Occipital lobe (tissue), 2 donors: Measurements from ENCODE around the gene SERP1. TPM values are rescaled to one million over a fixed set of nuclear protein-coding genes. Genes with fewer than 3 reads are reported as not detected.

Source experiments
- DNase-seq: peaks from one replicate; lab custom pipeline; 2025; lab: John Stamatoyannopoulos, UW
- total RNA-seq: library from RNA; depleted of rRNA; stranded (reverse); fragments of >200 nt; gene quantifications from one replicate; pipeline ENCODE4 v1.2.3, GENCODE V29; 2014

Gene SERP1
- total RNA-seq, result 87.0 TPM

DNA sequence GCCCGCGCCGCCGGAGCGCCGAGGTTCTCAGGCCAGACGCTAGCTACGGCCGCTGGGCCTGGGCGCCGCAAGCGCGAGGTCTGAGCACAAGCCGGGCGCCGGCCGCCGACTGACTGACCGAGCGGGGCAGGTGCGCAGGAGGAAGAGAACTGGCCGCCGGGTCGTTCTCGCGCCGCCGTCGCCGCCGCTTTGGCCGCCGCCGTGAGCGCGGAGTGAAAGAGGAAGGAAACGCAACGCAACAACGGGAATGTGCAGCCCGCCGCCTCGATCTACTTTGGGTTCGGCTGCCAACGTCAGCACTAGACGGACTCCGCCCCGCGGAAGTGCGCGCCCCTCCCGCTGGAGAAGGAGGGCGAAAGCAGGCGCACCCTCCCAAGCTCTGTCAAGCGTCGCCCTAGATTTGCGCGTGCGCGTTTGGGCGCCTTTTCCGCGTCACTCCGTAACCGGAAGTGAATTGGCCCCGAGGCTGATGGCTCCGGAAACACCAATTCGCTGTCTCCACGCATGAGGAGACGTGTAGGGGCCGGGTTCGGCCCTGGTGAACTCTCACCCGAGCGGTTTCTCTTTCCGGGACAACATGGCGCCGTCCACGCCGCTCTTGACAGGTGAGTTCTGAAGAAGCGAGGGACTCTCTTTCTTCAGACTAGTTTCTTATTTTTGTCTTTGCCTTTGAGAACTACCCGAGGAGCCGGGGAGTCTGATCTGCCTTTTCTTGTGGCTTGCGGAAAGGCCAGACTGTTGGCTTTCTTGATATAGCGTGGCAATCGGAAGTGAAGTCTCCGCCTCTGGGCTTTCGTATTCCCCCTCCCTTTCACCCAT lies at the start of gene SERP1, which contains the start of gene EIF2A:
SERP1 (minus strand) TSS at position 271 of the 819 bp plus-strand sequence. CDS start 361 bp downstream, outside the sequence.
EIF2A (plus strand) TSS at position 562 of the 819 bp plus-strand sequence; CDS start at position 578, 16 bp downstream.
- DNase-seq, result peak; percentile 98

- DNase-seq, result no peak
Measured at GRCh38 chr3:150594150-150594549, 47.9 kb upstream of the SERP1 start.

GRCh38 chr3:150589759-150590158 lies 43.5 kb upstream of the SERP1 start:
- DNase-seq, result no peak

DNA sequence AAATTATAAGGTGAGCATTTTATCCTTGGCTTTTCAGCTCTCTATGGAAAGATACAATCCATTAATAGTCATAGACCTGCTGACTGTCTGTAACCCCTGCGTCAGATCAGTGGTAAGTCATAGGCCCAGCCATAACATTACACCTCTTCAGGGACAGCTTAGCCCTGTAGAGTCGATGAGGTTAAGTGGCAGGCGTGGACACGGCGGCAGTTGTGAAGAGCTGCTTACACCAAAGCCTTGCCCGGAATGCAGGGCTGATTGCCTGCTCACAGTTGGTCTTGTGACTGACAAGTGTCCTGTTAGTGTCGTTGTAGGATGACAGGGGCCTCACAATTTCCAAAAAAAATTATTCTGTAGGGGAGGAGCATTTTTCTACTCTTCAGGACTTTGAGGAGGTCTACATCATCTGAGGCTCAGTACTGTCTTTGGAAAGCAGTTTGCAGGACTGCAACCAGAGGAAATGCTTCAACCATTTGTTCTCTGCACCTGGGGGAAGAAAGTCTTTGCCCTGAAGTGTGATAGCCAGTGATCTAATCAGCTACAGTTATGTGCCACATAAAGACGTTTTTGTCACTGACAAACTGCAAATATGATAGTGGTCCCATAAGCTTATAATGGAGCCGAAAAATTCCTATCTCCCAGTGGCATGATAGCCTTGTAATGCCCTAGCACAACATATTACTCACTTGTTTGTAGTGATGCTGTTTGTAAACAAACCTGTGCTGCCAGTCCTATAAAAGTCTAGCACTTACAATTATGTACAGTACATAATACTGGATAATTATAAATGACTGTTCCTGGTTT lies 41.9 kb upstream of the SERP1 start:
- no peak for DNase-seq

- DNase-seq, result no peak
Measured at GRCh38 chr3:150583028-150583427, 36.7 kb upstream of the SERP1 start.

DNA sequence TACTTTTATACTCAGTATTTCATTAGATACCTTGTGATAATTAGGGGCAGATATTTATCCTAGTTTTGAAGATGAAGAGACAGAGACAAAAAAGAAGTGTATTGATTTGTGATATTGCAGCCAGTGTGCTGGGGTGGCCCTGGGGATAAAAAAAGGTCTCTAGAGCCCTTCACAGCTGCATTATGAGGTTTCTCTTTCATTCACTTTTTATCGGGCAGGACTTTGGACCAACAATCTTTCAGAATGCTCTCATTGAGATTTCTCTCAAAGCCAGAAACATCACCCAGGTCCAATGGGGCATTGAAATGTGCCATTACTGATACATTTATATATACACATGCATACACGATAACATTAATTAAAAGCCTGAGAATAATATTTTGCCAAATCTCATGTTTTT lies 36.3 kb upstream of the SERP1 start:
- DNase-seq, result no peak

DNA sequence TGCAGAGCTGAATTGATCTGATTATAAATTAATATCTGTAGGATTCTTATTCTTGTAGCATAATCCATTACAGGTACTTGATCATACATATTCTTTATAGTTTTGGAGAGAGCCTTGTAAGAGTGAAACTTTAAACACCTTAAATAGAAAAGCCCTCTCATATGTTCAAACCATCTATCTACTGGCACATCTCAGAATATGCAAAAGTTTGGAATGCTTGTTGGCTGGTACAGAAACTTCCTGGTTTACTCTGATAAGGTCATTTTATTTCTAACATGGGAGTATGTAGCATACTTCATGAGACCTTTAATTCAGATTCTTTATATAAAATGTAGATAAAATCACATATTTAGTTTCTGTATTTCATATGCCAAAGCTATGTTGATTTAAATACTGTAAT lies 34.9 kb upstream of the SERP1 start:
- no peak for DNase-seq

- no peak for DNase-seq
Measured at GRCh38 chr3:150577855-150578254, 31.6 kb upstream of the SERP1 start.

DNA sequence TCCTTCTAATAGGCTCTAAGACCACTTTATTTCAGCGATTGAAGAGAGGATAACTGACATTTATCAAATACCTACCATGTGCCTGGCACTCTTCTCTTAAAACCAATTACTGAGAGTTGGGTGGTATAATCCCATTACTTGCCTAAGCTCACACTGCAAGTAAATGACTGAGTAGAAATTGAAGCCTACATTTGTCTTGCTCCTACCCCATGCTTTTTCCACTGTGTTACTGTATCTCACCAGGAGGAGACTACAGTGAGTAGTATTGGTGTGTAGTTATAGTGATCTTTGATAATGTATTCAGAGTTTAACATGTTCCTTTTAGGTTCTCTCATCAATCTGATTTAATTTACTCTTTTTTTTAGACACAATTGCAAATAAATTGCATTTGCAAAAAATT lies 21.0 kb upstream of the SERP1 start:
- no peak for DNase-seq

DNA sequence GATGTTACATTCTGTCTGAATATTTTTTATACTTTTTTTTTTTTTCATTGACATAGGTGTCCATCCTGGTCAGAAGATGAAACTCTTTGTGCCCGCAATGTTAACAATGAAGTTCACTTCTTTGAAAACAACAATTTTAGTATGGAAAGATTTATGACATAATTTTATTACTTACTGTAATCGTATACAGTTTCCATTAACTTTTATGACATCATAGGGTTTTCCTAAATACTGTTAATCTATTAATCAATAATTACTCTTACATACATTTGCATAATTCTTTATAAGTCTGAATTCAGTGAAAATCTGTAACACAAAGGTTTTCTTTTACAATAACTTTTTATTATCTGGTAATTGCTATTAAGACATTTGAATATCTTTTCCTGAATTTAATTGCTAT lies 17.9 kb upstream of the SERP1 start:
- DNase-seq, result no peak

DNA sequence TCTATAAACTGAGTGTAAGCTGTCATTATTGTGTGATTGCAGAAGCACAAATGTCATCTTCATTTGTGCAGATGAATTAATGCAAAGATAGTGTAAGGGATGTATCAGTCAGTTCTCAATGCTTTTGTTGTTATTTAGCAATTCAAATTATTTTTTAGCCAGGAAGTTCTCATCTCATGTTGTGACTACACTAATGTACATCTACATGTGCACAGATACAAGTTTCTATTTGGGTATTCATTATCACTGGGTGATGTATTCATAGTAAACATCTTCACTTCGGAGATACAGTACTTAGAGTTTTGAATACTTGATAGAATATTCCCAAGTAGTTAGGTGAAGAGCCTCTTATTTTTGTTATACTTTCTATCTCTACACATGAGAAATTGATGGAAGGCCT lies 11.4 kb upstream of the SERP1 start:
- no peak for DNase-seq

DNA sequence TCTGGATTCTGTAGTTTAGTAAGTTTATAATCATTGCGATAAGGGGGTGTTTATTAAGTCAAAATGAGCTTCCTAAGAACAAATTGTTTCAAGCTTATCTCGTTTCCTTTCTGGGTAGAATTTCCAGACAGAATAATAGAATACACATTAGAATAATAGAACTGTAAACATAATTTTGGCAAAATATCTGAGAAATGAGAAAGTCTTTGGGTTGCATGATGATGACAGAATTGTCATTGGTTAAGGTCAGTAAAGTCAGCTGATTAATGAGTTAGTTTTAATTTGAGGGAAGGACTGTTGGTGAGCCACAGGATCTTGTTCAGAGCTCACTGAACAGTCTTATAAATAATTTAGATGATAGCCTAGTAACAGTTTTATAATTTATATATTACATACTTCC lies 10.5 kb upstream of the SERP1 start:
- no peak for DNase-seq

DNA sequence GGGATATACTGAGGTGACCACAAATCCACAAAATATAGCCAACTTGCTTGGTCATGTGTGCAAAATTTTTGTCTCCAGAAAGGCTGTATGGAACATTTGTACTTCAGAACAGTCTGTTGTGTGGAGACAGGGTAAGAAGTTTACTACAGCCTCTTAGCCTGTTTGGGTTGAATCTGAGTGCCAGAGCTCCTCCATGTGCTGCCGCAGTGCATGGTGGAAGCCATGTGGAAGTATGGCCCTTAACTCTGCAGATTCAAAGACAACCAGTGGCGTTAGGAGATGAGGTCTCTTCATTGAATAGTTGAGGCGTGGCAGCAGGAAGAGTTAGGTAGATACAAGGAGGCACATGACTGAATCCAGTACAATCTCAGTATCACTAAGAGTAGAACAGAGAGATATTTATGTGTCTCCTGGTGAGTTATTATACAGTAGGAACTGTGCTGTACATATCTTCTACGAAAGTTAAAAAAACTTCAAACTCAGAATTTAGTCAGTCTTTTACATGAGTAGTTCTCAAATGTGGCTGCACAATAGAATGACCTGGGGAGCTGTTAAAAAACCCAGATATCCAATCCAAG lies 9.7 kb upstream of the SERP1 start:
- DNase-seq, result no peak

DNA sequence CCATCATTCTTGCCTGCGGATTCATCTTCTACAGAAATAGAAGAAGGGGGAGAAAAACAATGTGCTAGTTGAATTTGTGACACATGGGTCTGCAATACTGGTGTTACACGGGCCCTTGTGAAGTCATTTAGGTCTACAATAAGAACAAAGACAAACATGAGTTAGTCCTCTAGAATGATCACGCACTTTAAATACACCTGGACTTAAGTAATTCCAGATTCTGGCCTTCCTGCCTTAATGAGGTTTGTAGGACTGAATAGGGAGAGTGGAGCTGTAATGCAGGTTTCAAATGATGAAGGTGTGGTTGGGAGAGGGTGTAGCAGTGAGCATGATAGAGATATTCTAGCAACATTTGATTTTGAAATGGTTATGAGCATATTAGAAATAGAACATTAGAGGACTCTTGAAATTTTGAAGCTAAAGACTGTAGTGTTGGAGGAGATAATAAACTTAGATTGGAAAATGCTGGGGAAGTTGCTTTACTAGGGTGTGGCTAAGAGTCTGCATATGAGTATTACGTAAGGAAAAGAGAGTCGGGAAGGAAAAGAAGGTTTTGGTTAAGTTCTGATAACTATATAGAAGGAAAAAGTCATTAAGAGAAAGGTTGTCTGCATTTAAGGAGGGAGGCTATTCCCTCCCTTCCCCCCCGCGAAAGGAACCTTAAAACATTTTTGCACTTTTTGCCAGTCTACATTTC lies 897 bp upstream of the SERP1 start:
- DNase-seq, result no peak

DNA sequence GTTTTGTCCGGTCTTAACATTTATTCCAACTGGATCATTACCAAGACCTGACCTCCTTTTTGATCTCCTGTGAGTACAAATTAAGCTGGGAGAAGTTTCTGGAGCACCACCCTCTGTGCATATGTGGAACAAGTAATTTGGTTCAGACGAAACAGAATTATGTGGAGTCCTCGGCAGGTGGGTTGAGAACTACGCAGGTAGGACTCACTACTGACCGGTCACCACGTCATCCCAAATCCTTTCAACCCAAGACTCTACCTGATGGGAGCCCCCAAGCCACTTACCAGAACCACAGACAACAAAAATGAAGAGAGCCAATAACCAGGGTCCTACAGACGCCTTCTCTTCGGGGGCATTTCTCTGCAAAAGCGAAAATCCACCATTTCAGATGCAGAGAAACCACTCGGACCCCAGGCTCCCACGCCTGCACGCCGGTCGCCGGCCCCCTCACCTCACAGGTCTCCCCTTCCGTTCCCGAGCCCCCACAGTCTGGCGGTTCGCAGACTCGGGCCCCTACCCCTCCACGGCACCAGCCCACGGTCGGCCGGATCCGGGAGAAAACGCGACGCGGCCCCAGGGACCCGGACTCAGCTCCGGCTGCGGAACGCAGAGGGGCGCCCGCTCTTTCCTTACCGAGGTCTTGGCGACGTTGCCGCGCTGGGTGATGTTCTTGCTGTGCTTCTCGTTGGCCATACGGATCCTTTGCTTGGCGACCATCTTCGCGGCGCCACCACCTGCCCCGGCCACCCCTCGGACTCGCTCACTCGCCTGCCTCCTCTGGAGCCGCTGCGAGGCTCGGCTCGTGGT lies 674 bp downstream of the SERP1 start:
- DNase-seq, result peak; percentile 49

DNA sequence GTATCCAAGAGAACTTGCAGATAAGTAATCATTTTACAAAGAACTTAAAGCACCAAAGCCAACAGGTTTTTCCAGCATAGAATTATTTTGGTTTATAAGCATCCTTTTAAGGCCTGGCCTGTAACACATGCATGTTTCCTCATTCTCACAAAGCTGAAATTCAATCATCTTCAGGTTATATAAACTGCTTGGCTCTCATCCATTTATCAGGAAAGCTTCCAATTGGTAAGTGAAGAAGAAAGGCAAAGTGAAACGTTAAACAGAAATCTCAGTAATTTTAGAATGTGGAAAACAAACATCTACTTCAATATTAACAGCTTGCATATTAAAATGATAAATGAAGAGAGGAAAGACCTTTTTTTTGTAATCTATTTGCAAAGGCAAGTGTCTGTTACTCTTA lies 1.6 kb downstream of the SERP1 start:
- no peak for DNase-seq

GRCh38 chr3:150544041-150544440 lies 2.3 kb downstream of the SERP1 start:
- DNase-seq, result no peak

- no peak for DNase-seq
Measured at GRCh38 chr3:150543531-150543930, 2.8 kb downstream of the SERP1 start.

DNA sequence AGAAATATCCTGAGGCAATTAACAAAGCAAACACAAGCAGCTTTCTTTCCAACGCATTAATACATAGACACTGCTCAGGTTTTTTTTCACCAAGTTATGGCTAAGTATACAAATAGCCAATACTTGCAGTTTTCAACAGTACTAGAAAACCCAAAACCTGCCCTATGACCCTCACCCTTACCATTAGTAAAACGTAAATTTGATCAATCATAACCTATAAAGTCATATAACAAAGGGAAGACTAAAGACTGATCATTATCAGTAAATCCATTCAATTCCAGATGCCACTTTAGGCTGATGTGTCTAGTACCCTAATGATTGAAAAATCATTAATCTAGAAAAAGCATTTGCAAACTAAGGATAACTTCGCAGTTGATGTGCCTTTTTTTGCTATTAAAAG lies 3.2 kb downstream of the SERP1 start:
- DNase-seq, result no peak

- DNase-seq, result no peak
Measured at GRCh38 chr3:150540991-150541390, 5.3 kb downstream of the SERP1 start.

DNA sequence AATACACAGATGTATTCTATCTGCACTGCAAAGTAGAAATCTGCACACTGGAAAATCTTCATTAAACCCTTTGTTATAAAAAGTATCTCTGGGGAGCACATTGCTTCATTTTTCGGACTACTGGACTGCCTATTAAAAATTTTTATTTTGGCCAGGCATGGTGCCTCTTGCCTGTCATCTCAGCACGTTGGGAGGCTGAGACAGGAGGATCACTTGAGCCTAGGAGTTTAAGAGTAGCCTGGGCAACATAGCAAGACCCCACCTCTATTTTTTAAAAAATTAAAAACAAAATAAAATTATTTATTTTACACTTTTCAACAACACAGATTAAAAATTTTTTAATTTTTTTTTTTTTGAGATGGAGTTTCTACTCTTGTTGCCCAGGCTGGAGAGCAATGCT lies 6.0 kb downstream of the SERP1 start:
- no peak for DNase-seq
